Measurements from ENCODE around the gene ARMC9. TPM values are rescaled to one million over a fixed set of nuclear protein-coding genes. Genes with fewer than 3 reads are reported as not detected.
A peak's percentile ranks its signal among the peaks of the same experiment; 100 is the strongest.

Gene ARMC9
- total RNA-seq, 1 donor from 2014 or later = 43.1 TPM

DNA sequence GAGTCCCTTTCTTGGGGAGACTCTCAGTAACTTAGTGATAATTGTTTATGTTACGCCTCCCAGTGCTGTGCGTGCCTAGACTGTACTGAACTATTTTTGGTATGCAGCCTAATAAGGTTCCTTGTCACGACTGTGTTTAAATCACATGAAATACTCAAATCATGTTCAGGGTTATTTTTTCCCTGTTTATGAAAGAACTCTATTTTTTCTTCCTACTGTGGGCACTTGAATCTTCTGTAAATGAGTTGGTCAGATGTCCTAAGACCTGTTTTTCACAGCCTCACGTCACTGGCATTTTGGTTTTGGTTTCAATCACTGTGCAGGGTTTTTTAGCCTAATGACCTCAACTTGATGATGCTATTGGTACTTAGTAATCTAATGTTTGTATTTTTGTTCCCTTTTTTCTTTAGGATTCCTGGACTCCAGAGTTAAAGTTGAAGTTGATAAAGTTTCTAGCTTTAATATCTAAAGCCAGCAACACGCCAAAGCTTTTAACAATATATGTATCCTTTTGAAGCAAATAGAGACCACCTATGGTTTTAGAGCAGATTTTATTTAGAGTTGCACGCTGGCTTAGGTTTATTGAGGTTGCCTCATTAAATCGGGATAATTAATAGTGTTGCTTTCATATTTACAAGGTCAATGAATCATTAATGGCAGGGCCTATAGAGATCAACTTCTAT is 24.0 kb downstream of the ARMC9 start:
- ATAC-seq (peak; percentile 16 to 39), DNase-seq (no peak)
- no peak overlapping the region for H3K27ac ChIP-seq

DNA sequence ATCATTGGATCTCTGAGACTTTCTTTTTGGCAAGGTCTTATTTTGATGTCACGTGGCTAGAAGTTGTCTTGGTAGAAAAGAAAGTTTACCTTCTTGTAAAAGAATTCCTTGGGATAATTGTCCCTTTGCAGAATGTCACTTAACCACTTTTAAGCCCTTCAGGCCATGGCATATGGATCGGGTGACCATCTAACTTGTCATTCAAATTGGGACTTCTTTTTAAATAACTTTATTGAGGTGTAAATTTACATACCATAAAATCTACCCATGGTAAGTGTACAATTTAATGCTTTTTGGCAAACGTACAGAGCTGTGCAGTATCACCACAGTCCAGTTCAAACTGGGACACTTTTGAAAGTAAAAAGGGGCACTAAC is 24.6 kb downstream of the ARMC9 start:
- peaks cover 6% of the 10 kb centered on the region for H3K4me1 ChIP-seq
- H3K4me3 ChIP-seq = no peak overlapping the region
- ATAC-seq (no peak), DNase-seq (no peak)
- TF ChIP-seq, protein P1, sequence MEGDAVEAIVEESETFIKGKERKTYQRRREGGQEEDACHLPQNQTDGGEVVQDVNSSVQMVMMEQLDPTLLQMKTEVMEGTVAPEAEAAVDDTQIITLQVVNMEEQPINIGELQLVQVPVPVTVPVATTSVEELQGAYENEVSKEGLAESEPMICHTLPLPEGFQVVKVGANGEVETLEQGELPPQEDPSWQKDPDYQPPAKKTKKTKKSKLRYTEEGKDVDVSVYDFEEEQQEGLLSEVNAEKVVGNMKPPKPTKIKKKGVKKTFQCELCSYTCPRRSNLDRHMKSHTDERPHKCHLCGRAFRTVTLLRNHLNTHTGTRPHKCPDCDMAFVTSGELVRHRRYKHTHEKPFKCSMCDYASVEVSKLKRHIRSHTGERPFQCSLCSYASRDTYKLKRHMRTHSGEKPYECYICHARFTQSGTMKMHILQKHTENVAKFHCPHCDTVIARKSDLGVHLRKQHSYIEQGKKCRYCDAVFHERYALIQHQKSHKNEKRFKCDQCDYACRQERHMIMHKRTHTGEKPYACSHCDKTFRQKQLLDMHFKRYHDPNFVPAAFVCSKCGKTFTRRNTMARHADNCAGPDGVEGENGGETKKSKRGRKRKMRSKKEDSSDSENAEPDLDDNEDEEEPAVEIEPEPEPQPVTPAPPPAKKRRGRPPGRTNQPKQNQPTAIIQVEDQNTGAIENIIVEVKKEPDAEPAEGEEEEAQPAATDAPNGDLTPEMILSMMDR (IDR thresholded peaks at IDR 0.05) = no peak
- peaks cover 4% of the 10 kb centered on the region for H3K36me3 ChIP-seq
- no peaks in the 10 kb centered on the region for H3K27me3 ChIP-seq (ENCODE audit: low read depth)
- H3K27ac ChIP-seq = no peak overlapping the region
- intact Hi-C loops (cut with DNase I) = no loop called here
- no peaks in the 10 kb centered on the region for H3K9me3 ChIP-seq

More for the DNA sequence above, 24.0 kb downstream of the ARMC9 start:
- intact Hi-C loops (cut with DNase I) = no loop called here
- Histone ChIP-seq H3K27me3 (ENCODE audit: low read depth) (no peaks in the 10 kb centered on the region), H3K4me1 (peaks cover under 1% of the 10 kb centered on the region), H3K36me3 (peaks cover 4% of the 10 kb centered on the region), H3K4me3 (no peak overlapping the region), H3K9me3 (no peaks in the 10 kb centered on the region)
- TF ChIP-seq, protein P1 (IDR thresholded peaks at IDR 0.05) = no peak

DNA sequence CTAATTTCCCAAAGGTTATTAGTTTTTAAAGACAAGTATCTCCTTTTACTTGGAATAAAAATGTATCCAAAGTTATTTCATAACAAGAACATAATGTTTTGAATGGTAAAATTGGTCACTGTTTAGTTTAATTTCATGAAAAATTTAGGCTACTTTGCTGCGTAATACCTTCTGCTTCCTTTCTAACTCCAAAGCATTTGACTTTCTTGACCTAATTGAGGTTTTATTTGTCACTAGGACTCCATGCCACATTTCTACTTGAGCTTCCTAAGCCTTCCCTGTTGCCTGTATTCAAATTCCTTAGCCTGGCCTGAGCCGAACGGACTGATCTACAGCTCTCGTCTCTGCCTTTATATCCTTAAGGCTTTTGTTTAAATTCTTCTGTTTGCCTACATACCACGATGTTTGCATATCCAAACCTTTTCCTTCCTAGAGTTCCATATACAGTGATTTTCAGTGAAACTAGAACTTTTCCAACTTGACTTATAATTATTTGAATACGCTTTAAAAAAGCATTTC is 25.1 kb downstream of the ARMC9 start:
- Histone ChIP-seq H3K4me3 (no peak overlapping the region), H3K4me1 (peaks cover 11% of the 10 kb centered on the region), H3K27me3 (ENCODE audit: low read depth) (no peaks in the 10 kb centered on the region), H3K36me3 (peaks cover 4% of the 10 kb centered on the region), H3K9me3 (no peaks in the 10 kb centered on the region), H3K27ac (no peak overlapping the region)
- intact Hi-C loops (cut with DNase I) = no loop called here
- TF ChIP-seq, protein P1 (IDR thresholded peaks at IDR 0.05) = no peak
- no peak for DNase-seq
- ATAC-seq = no peak

DNA sequence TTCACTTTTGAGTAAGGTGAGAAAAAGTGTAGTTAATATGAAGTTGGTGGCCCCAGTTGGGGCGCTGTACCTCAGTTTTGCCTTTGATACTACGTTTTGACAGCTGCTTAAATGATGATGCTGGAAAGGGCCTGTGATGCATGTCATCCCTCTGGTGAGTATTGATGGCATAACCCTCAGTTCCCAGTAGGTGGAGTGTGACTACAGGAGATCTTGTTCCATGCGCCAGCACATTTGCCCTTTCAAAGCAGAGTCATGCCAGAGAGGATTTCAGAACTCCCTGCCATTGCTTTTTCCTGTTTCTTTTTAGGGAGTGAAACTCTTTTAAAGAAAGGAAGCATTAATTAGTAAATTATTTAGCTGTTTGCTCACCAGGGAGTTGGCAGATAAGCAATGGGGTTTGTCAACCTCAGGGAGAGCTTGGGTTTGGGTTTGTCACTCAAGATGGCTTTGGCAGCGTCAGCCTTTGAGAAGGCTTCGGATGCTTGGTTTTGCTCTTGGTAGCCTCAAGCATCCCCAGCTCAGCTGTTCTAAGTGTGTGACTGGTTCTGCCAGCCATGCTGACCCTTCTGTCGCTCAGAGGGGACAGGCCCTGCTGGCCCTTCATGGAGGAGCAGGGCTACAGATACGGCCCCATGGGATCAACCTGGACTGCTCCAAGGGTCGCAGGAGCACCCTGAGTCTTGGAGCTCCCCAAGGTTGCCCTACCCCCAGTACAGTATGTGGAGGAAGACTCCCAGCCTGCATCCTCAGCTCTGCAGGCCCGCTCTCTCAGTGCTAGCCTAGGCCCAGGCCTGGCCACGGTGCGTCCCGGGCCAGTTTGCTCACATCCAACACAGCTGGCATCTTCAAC is 29.1 kb downstream of the ARMC9 start:
- Histone ChIP-seq H3K36me3 (peaks cover 4% of the 10 kb centered on the region), H3K4me3 (no peak overlapping the region), H3K9me3 (no peaks in the 10 kb centered on the region), H3K27me3 (ENCODE audit: low read depth) (no peaks in the 10 kb centered on the region), H3K27ac (peak overlapping the region; percentile 57), H3K4me1 (peaks cover 20% of the 10 kb centered on the region)
- intact Hi-C loops (cut with DNase I) = no loop called here
- TF ChIP-seq, protein P1 (IDR thresholded peaks at IDR 0.05) = peak; percentile 84
- ATAC-seq (peak; percentile 96 to 97), DNase-seq (no peak)

DNA sequence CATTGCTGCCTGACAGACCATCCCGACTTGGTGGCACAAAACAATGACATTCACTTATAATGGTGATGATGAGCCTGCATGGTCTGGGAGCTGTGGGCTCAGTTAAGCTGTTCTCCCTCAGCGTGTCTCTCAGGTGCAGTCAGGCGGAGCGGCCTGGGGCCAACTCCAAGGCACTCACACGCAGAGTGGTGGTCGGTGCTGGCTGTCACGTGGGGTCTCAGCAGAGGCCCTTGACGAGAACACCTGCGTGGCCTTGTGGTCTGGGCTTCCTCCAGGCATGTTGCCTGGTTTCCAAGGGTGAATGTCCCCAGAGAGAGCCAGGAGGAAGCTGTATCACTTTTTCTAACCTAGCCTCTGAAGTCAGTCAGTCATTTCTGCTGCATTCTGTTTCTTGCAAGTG is 29.8 kb downstream of the ARMC9 start:
- H3K27me3 ChIP-seq (ENCODE audit: low read depth) = no peaks in the 10 kb centered on the region
- intact Hi-C loops (cut with DNase I) = no loop called here
- TF ChIP-seq, protein P1 (IDR thresholded peaks at IDR 0.05) = no peak
- peak overlapping the region; percentile 57 for H3K27ac ChIP-seq
- ATAC-seq (peak; percentile 17 to 39), DNase-seq (no peak)
- H3K4me1 ChIP-seq = peaks cover 20% of the 10 kb centered on the region
- no peaks in the 10 kb centered on the region for H3K9me3 ChIP-seq
- no peak overlapping the region for H3K4me3 ChIP-seq
- H3K36me3 ChIP-seq = peaks cover 4% of the 10 kb centered on the region
